HepG2 (cell line): ENCODE data around the gene PARVB. TPM values are rescaled to one million over a fixed set of nuclear protein-coding genes. Genes with fewer than 3 reads are reported as not detected.

Experiments used
- CBX2 ChIP-seq, 2 experiments: fragments of 200-600 bp in 1 of 2; sonication (generic); formaldehyde crosslinking in 1 of 2; IDR thresholded peaks; 2 replicates each; pipeline versions ENCODE4 v1.7.0 to v1.8.1; 2018 to 2022; ENCODE audit warnings: low read depth in 2 of 2, low read length in 1 of 2, mild to moderate bottlenecking in 1 of 2, missing genetic modification reagents in 1 of 2
- HCFC1 ChIP-seq: fragments of 150-350 bp; IDR thresholded peaks from 2 replicates; pipeline ENCODE4 v1.6.1; 2014; ENCODE audit warnings: low read depth, low read length
- MEF2D ChIP-seq: sonication (generic); formaldehyde crosslinking; IDR thresholded peaks from 2 replicates; pipeline ENCODE4 v1.5.1; 2020; ENCODE audit warnings: mild to moderate bottlenecking, missing genetic modification reagents
- NCOR1 ChIP-seq: fragments of 200-600 bp; sonication (generic); IDR thresholded peaks from 2 replicates; pipeline ENCODE4 v1.7.0; 2017; ENCODE audit warnings: antibody characterized with exemption, low read length, borderline replicate concordance
- PCBP1 ChIP-seq: fragments of 200-400 bp; formaldehyde crosslinking; IDR thresholded peaks from 2 replicates; pipeline ENCODE4 v1.6.1; 2017; ENCODE audit warnings: mild to moderate bottlenecking, low read depth, low read length, borderline replicate concordance
- SRSF1 ChIP-seq: fragments of 200-400 bp; formaldehyde crosslinking; optimal IDR thresholded peaks from 2 replicates; pipeline ENCODE3; 2017; ENCODE audit warnings: mild to moderate bottlenecking, low read depth, low read length, moderate library complexity
- ZKSCAN1 ChIP-seq: fragments of 150-350 bp; IDR thresholded peaks from 2 replicates; pipeline ENCODE4 v1.6.1; 2014; ENCODE audit warnings: low read length
- polyA plus RNA-seq, 8 experiments: library from polyadenylated mRNA; depleted of rRNA in 3 of 8; stranded (reverse) in 7 of 8; unstranded in 1 of 8; fragments of >200 nt; fragmentation: Illumina TruSeq in 4 of 8; extraction: Trizol in 4 of 8; gene quantifications; 2 replicates each; pipeline versions ENCODE4 v1.2.1 to v1.2.3, GENCODE V29; 2011 to 2016; ENCODE audit warnings: low read depth in 4 of 8, missing spikeins in 1 of 8, mixed read lengths in 1 of 8; ENCODE audit not compliant: insufficient read depth in 1 of 8
- total RNA-seq, 5 experiments: library from RNA; depleted of rRNA; stranded (reverse); fragments of >200 nt; fragmentation: Illumina TruSeq; extraction: Trizol; gene quantifications; 2 replicates each; pipeline ENCODE4 v1.2.3, GENCODE V29; 2016; ENCODE audit warnings: low read depth in 1 of 5
- TF ChIP-seq, protein P1 (sequence below): sonication (generic); formaldehyde crosslinking; conservative IDR thresholded peaks from 2 replicates; pipeline ENCODE4 v1.4.0; 2020; ENCODE audit warnings: mild to moderate bottlenecking, missing genetic modification reagents, moderate library complexity
- TF ChIP-seq, protein P2 (sequence below): IDR thresholded peaks from 2 replicates; pipeline ENCODE4 v1.6.1; 2012; ENCODE audit warnings: low read depth, low read length, improper control_type of control experiment
- TF ChIP-seq, protein P3 (sequence below): sonication (generic); formaldehyde crosslinking; IDR thresholded peaks from 2 replicates; pipeline ENCODE4 v1.9.0; 2022; ENCODE audit warnings: missing genetic modification reagents, mild to moderate bottlenecking, borderline replicate concordance

PARVB gene
- total and polyA plus RNA-seq, 2 of the 13 experiments (the other 11 are each of a cell fraction or from before 2014, with no cell fraction given) = 0.11 to 0.15 TPM

DNA sequence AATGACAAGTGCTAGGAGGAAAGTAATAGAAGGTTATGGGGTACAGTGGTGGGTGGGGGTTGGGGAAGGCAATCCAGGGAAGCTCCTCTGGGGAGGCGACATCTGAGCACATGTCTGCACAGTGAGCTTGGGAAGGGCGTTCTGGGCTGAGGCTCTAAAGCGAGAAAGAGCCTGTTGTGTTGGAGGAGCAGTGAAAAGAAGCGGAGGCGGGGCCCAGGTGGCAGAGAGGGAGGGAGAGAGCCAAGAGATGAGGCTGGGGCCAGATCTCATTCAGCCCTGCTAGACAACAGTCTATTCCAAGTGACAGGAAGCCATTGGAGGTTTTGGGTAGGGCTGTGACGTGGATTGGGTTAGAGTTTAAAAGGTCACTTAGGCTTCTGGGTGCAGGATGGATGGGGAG, 101.3 kb downstream of the PARVB start (continued):
- TF ChIP-seq NCOR1 (no peak), ZKSCAN1 (no peak), SRSF1 (no peak), PCBP1 (no peak), MEF2D (no peak), HCFC1 (no peak), CBX2 (IDR thresholded peaks at IDR 0.05; ENCODE audit: low read depth, low read length) (no peak), CBX2 (CRISPR knock-in tag; IDR thresholded peaks at IDR 0.05; ENCODE audit: low read depth) (no peak)
- TF ChIP-seq, protein P1, sequence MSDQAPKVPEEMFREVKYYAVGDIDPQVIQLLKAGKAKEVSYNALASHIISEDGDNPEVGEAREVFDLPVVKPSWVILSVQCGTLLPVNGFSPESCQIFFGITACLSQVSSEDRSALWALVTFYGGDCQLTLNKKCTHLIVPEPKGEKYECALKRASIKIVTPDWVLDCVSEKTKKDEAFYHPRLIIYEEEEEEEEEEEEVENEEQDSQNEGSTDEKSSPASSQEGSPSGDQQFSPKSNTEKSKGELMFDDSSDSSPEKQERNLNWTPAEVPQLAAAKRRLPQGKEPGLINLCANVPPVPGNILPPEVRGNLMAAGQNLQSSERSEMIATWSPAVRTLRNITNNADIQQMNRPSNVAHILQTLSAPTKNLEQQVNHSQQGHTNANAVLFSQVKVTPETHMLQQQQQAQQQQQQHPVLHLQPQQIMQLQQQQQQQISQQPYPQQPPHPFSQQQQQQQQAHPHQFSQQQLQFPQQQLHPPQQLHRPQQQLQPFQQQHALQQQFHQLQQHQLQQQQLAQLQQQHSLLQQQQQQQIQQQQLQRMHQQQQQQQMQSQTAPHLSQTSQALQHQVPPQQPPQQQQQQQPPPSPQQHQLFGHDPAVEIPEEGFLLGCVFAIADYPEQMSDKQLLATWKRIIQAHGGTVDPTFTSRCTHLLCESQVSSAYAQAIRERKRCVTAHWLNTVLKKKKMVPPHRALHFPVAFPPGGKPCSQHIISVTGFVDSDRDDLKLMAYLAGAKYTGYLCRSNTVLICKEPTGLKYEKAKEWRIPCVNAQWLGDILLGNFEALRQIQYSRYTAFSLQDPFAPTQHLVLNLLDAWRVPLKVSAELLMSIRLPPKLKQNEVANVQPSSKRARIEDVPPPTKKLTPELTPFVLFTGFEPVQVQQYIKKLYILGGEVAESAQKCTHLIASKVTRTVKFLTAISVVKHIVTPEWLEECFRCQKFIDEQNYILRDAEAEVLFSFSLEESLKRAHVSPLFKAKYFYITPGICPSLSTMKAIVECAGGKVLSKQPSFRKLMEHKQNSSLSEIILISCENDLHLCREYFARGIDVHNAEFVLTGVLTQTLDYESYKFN (CRISPR knock-in tag) = no peak
- TF ChIP-seq, protein P2, sequence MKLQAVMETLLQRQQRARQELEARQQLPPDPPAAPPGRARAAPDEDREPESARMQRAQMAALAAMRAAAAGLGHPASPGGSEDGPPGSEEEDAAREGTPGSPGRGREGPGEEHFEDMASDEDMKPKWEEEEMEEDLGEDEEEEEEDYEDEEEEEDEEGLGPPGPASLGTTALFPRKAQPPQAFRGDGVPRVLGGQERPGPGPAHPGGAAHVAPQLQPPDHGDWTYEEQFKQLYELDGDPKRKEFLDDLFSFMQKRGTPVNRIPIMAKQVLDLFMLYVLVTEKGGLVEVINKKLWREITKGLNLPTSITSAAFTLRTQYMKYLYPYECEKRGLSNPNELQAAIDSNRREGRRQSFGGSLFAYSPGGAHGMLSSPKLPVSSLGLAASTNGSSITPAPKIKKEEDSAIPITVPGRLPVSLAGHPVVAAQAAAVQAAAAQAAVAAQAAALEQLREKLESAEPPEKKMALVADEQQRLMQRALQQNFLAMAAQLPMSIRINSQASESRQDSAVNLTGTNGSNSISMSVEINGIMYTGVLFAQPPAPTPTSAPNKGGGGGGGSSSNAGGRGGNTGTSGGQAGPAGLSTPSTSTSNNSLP = no peak
- TF ChIP-seq, protein P3, sequence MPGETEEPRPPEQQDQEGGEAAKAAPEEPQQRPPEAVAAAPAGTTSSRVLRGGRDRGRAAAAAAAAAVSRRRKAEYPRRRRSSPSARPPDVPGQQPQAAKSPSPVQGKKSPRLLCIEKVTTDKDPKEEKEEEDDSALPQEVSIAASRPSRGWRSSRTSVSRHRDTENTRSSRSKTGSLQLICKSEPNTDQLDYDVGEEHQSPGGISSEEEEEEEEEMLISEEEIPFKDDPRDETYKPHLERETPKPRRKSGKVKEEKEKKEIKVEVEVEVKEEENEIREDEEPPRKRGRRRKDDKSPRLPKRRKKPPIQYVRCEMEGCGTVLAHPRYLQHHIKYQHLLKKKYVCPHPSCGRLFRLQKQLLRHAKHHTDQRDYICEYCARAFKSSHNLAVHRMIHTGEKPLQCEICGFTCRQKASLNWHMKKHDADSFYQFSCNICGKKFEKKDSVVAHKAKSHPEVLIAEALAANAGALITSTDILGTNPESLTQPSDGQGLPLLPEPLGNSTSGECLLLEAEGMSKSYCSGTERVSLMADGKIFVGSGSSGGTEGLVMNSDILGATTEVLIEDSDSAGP (CRISPR knock-in tag) = no peak
- TF ChIP-seq, all 625 proteins: peak for 0
